Measurements from ENCODE around the gene FAM53B.

Gene FAM53B

GRCh38 chr10:124708922-124709520 lies 35.2 kb downstream of the FAM53B start:
- FAIRE-seq = no peak

- no peak for FAIRE-seq
Measured at GRCh38 chr10:124708246-124708779, 35.9 kb downstream of the FAM53B start.

- no peak for FAIRE-seq
Measured at GRCh38 chr10:124707551-124707950, 36.6 kb downstream of the FAM53B start.

GRCh38 chr10:124707144-124707467 lies 37.1 kb downstream of the FAM53B start:
- no peak for FAIRE-seq

GRCh38 chr10:124706462-124707143 lies 37.6 kb downstream of the FAM53B start:
- no peak for FAIRE-seq

- no peak for FAIRE-seq
Measured at GRCh38 chr10:124705817-124706461, 38.2 kb downstream of the FAM53B start.

GRCh38 chr10:124705381-124705740 lies 38.8 kb downstream of the FAM53B start:
- FAIRE-seq = no peak

GRCh38 chr10:124704428-124705380 lies 39.5 kb downstream of the FAM53B start:
- no peak for FAIRE-seq

GRCh38 chr10:124703778-124704427 lies 40.3 kb downstream of the FAM53B start:
- FAIRE-seq = no peak

GRCh38 chr10:124703372-124703771 lies 40.8 kb downstream of the FAM53B start:
- FAIRE-seq = no peak

GRCh38 chr10:124701881-124702656 lies 42.1 kb downstream of the FAM53B start:
- FAIRE-seq = no peak

GRCh38 chr10:124701435-124701834 lies 42.7 kb downstream of the FAM53B start:
- no peak for FAIRE-seq

- FAIRE-seq = no peak
Measured at GRCh38 chr10:124701038-124701365, 43.2 kb downstream of the FAM53B start.

- no peak for FAIRE-seq
Measured at GRCh38 chr10:124700293-124701037, 43.7 kb downstream of the FAM53B start.

- FAIRE-seq = no peak
Measured at GRCh38 chr10:124699471-124700292, 44.5 kb downstream of the FAM53B start.

- FAIRE-seq = no peak
Measured at GRCh38 chr10:124698545-124699469, 45.4 kb downstream of the FAM53B start.

- no peak for FAIRE-seq
Measured at GRCh38 chr10:124697837-124698544, 46.2 kb downstream of the FAM53B start.

- no peak for FAIRE-seq
Measured at GRCh38 chr10:124697443-124697836, 46.7 kb downstream of the FAM53B start.

Data from colon (tissue), 2 donors.